ENCODE results near the gene FBN1. TPM values are rescaled to one million over a fixed set of nuclear protein-coding genes. Genes with fewer than 3 reads are reported as not detected.

FBN1 gene
- total and polyA plus RNA-seq, 2 experiments from 2014 or later, result 1.9 to 3.8 TPM

DNA sequence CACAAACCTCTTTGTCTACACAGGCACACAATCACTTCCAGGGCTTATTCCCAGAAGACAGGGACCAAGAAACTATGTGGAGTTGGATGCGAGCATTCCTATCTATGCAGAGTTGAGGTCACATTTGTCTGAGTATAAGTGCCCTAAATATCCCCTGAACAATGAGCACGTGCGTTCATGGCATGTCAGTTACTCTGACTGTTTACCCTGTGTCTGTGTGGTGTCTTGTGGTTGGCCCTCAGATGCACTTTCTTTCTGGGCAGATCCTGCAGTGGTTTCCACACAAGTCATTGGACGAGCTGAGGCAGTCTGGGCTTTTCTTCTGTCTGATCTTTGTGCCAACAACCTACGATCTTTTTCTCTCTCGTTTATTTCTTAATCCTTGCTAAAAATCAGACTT is 134.5 kb downstream of the FBN1 start:
- ATAC-seq (no peak), DNase-seq (ENCODE audit: low spot score) (no peak)
- no peaks in the 10 kb centered on the region for H3K27me3 ChIP-seq (ENCODE audit: insufficient read depth)
- H2AFZ ChIP-seq, result no peak overlapping the region
- no peaks in the 10 kb centered on the region for H3K36me3 ChIP-seq (ENCODE audit: insufficient read depth)
- no peak overlapping the region for H3K4me3 ChIP-seq
- no peak overlapping the region for H3K27ac ChIP-seq (ENCODE audit: low read depth)
- no peaks in the 10 kb centered on the region for H3K9me3 Mint-ChIP-seq
- no peak overlapping the region for H3K27ac Mint-ChIP-seq
- no peaks in the 10 kb centered on the region for H3F3A ChIP-seq (replicated peaks; ENCODE audit: low read depth)
- TF ChIP-seq ETS1 (IDR thresholded peaks at IDR 0.05), result no peak
- TF ChIP-seq CREB1 (CRISPR knock-in tag; IDR thresholded peaks at IDR 0.05; ENCODE audit: low read depth), result no peak
- TF ChIP-seq JUNB (IDR thresholded peaks at IDR 0.05; ENCODE audit: unreplicated experiment), result no peak
- TF ChIP-seq, protein P1, sequence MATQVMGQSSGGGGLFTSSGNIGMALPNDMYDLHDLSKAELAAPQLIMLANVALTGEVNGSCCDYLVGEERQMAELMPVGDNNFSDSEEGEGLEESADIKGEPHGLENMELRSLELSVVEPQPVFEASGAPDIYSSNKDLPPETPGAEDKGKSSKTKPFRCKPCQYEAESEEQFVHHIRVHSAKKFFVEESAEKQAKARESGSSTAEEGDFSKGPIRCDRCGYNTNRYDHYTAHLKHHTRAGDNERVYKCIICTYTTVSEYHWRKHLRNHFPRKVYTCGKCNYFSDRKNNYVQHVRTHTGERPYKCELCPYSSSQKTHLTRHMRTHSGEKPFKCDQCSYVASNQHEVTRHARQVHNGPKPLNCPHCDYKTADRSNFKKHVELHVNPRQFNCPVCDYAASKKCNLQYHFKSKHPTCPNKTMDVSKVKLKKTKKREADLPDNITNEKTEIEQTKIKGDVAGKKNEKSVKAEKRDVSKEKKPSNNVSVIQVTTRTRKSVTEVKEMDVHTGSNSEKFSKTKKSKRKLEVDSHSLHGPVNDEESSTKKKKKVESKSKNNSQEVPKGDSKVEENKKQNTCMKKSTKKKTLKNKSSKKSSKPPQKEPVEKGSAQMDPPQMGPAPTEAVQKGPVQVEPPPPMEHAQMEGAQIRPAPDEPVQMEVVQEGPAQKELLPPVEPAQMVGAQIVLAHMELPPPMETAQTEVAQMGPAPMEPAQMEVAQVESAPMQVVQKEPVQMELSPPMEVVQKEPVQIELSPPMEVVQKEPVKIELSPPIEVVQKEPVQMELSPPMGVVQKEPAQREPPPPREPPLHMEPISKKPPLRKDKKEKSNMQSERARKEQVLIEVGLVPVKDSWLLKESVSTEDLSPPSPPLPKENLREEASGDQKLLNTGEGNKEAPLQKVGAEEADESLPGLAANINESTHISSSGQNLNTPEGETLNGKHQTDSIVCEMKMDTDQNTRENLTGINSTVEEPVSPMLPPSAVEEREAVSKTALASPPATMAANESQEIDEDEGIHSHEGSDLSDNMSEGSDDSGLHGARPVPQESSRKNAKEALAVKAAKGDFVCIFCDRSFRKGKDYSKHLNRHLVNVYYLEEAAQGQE (IDR thresholded peaks at IDR 0.05; ENCODE audit: unreplicated experiment), result no peak
- TF ChIP-seq ZNF331 (CRISPR knock-in tag; IDR thresholded peaks at IDR 0.05; ENCODE audit: low read depth), result no peak
- no peak for TF ChIP-seq CTCF (conservative IDR thresholded peaks at IDR 0.05; ENCODE audit: low read depth in 2 of 2)
- TF ChIP-seq STAT1 (IDR thresholded peaks at IDR 0.05; ENCODE audit: unreplicated experiment), result no peak
- no peak for TF ChIP-seq EZH2 (IDR thresholded peaks at IDR 0.05; ENCODE audit: low read depth, unreplicated experiment)
- TF ChIP-seq, protein P2, sequence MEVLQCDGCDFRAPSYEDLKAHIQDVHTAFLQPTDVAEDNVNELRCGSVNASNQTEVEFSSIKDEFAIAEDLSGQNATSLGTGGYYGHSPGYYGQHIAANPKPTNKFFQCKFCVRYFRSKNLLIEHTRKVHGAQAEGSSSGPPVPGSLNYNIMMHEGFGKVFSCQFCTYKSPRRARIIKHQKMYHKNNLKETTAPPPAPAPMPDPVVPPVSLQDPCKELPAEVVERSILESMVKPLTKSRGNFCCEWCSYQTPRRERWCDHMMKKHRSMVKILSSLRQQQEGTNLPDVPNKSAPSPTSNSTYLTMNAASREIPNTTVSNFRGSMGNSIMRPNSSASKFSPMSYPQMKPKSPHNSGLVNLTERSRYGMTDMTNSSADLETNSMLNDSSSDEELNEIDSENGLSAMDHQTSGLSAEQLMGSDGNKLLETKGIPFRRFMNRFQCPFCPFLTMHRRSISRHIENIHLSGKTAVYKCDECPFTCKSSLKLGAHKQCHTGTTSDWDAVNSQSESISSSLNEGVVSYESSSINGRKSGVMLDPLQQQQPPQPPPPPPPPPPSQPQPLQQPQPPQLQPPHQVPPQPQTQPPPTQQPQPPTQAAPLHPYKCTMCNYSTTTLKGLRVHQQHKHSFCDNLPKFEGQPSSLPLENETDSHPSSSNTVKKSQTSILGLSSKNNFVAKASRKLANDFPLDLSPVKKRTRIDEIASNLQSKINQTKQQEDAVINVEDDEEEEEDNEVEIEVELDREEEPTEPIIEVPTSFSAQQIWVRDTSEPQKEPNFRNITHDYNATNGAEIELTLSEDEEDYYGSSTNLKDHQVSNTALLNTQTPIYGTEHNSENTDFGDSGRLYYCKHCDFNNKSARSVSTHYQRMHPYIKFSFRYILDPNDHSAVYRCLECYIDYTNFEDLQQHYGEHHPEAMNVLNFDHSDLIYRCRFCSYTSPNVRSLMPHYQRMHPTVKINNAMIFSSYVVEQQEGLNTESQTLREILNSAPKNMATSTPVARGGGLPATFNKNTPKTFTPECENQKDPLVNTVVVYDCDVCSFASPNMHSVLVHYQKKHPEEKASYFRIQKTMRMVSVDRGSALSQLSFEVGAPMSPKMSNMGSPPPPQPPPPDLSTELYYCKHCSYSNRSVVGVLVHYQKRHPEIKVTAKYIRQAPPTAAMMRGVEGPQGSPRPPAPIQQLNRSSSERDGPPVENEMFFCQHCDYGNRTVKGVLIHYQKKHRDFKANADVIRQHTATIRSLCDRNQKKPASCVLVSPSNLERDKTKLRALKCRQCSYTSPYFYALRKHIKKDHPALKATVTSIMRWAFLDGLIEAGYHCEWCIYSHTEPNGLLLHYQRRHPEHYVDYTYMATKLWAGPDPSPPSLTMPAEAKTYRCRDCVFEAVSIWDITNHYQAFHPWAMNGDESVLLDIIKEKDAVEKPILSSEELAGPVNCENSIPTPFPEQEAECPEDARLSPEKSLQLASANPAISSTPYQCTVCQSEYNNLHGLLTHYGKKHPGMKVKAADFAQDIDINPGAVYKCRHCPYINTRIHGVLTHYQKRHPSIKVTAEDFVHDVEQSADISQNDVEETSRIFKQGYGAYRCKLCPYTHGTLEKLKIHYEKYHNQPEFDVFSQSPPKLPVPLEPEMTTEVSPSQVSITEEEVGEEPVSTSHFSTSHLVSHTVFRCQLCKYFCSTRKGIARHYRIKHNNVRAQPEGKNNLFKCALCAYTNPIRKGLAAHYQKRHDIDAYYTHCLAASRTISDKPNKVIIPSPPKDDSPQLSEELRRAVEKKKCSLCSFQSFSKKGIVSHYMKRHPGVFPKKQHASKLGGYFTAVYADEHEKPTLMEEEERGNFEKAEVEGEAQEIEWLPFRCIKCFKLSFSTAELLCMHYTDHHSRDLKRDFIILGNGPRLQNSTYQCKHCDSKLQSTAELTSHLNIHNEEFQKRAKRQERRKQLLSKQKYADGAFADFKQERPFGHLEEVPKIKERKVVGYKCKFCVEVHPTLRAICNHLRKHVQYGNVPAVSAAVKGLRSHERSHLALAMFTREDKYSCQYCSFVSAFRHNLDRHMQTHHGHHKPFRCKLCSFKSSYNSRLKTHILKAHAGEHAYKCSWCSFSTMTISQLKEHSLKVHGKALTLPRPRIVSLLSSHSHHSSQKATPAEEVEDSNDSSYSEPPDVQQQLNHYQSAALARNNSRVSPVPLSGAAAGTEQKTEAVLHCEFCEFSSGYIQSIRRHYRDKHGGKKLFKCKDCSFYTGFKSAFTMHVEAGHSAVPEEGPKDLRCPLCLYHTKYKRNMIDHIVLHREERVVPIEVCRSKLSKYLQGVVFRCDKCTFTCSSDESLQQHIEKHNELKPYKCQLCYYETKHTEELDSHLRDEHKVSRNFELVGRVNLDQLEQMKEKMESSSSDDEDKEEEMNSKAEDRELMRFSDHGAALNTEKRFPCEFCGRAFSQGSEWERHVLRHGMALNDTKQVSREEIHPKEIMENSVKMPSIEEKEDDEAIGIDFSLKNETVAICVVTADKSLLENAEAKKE (CRISPR knock-in tag; IDR thresholded peaks at IDR 0.05), result no peak
- TF ChIP-seq NANOG (IDR thresholded peaks at IDR 0.05; ENCODE audit: borderline replicate concordance), result no peak
- no peak for TF ChIP-seq ZNF114 (CRISPR knock-in tag; IDR thresholded peaks at IDR 0.05)
- no peak for TF ChIP-seq POLR2AphosphoS5 (IDR thresholded peaks at IDR 0.05; ENCODE audit: low read depth)
- TF ChIP-seq EZH2phosphoT487 (IDR thresholded peaks at IDR 0.05; ENCODE audit: unreplicated experiment), result no peak
- H3K9me2 ChIP-seq (ENCODE audit: insufficient read depth), result no peaks in the 10 kb centered on the region
- H3K4me3 Mint-ChIP-seq, result no peak overlapping the region
- no peaks in the 10 kb centered on the region for H3K4me1 Mint-ChIP-seq
- H3K4me2 ChIP-seq, result no peak overlapping the region
- H4K20me1 ChIP-seq (replicated peaks; ENCODE audit: insufficient read depth), result no peaks in the 10 kb centered on the region
- no peaks in the 10 kb centered on the region for H3K79me2 ChIP-seq (replicated peaks; ENCODE audit: insufficient read depth)
- no peaks in the 10 kb centered on the region for H3K4me1 ChIP-seq (ENCODE audit: insufficient read depth)
- no peaks in the 10 kb centered on the region for H3K36me3 Mint-ChIP-seq (ENCODE audit: low read depth)
- H3K27me3 Mint-ChIP-seq (ENCODE audit: insufficient read depth, low read depth, poor library complexity), result no peaks in the 10 kb centered on the region
